ENCODE measurements around the gene HRK. TPM values are rescaled to one million over a fixed set of nuclear protein-coding genes. Genes with fewer than 3 reads are reported as not detected.

Gene HRK
- total RNA-seq, 2 experiments from 2014 or later = not detected

DNA sequence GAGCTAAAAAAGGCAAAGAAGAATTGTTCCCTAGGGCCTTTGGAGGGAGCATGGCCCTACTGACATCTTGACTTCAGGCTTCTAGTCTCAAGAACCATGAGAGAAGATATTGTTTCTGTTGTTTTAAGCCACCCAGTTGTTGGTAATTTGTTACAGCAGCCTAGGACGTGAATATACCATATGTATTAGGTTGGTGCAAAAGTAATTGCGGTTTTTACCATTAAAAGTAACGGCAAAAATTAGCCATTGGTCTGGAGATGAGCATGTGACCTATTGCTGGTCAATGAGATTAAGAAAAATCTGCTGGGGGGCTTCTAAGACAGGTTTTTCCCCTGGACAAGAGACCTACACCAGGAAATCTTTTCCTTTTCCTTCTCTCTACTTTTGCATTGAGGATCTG, 9.8 kb upstream of the HRK start:
- Mint-ChIP-seq H3K27me3 (peaks cover 39% of the 10 kb centered on the region), H3K4me3 (no peak overlapping the region), H3K36me3 (no peaks in the 10 kb centered on the region), H3K4me1 (no peaks in the 10 kb centered on the region), H3K27ac (no peak overlapping the region), H3K9me3 (ENCODE audit: low read depth) (no peaks in the 10 kb centered on the region)
- CTCF ChIA-PET = no interaction called here
- DNase-seq = no peak
- ATAC-seq = no peak

DNA sequence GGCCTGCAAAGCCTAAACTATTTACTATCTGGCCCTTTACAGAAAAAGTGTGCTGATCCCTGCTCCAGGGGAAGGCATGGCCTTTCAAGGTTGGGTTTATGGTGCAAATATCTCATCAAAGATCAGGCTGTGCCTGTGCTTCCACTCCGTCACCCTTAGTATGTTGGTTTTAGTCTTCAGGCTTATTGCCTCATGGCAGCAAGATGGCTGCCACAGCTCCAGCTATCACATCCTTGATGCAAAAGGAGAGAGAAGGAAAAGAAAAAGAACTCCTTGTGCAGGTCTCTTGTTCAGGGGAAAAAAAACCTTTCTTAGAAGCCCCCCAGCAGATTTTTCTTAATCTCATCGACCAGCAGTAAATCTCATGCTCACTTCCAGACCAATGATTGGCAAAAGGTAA, 9.1 kb upstream of the HRK start:
- no peak overlapping the region for H3K27ac Mint-ChIP-seq
- H3K27me3 Mint-ChIP-seq = peaks cover 36% of the 10 kb centered on the region
- H3K9me3 Mint-ChIP-seq (ENCODE audit: low read depth) = no peaks in the 10 kb centered on the region
- no peak for DNase-seq
- CTCF ChIA-PET = no interaction called here
- H3K4me3 Mint-ChIP-seq = no peak overlapping the region
- H3K36me3 Mint-ChIP-seq = no peaks in the 10 kb centered on the region
- ATAC-seq = no peak
- no peaks in the 10 kb centered on the region for H3K4me1 Mint-ChIP-seq

DNA sequence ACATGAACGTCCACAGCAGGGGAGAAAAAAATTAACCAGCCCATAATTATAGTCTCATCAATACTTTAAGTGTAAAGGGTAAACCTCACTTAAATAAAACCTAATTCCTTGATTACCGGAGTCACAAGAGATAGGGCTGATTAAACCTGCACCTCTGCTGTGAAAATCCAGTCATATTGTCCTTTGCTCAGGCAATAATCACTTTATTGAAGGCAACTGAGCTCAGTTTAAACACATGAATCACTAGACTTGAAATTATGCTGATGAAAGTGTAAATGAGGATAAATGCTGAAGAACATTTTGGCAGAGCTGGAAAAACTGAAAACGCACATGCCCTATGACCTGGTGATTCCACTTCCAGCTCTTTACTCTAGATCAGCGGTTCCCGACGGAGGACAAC, 6.7 kb upstream of the HRK start:
- no peak for ATAC-seq
- Mint-ChIP-seq H3K4me1 (no peaks in the 10 kb centered on the region), H3K27me3 (peaks cover 49% of the 10 kb centered on the region), H3K27ac (no peak overlapping the region), H3K36me3 (no peaks in the 10 kb centered on the region), H3K4me3 (no peak overlapping the region), H3K9me3 (ENCODE audit: low read depth) (no peaks in the 10 kb centered on the region)
- no peak for DNase-seq
- CTCF ChIA-PET = no interaction called here

DNA sequence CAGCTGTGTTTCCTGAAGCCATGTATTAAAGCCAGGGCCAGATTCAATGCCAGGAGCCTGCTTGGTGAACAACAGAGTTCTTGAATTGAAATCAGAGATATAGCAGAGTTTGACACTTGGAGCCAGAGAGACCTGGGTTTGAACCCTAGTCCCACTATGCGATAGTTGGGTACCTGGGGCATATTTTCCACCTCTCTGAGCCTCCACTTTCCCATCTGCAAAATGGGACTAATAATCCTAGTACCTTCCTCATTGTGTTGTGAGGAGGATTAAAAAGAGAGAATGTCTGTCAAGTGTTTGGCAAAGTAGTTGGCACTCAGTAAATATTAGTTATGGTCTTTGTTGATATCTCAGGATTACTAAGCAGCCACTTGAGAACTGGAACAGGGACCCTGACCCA, 6.0 kb upstream of the HRK start:
- Mint-ChIP-seq H3K36me3 (no peaks in the 10 kb centered on the region), H3K9me3 (ENCODE audit: low read depth) (no peaks in the 10 kb centered on the region), H3K27ac (no peak overlapping the region), H3K4me3 (no peak overlapping the region), H3K27me3 (peaks cover 51% of the 10 kb centered on the region), H3K4me1 (peaks cover 2% of the 10 kb centered on the region)
- CTCF ChIA-PET = interaction anchor here (0.9 kb wide), 1 partner anchor 10 kb away, joined by 3 read pairs; no protein-coding TSS in a partner anchor
- DNase-seq = no peak
- no peak for ATAC-seq

DNA sequence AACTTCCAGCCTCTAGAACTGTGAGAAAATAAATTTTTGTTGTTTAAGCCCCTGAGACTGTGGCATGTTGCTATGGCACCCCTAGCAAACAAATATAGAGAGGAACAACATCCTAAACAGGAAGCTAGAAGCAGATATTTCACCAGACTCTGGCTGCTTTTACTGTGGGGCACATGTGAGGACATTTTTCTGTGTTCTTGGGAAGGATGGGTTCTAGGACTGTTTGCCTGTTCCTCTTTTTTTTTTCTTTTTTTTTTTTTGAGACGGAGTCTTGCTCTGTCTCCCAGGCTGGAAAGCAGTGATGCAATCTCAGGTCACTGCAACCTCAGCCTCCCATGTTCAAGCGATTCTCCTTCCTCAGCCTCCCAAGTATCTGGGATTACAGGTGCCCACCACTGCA, 4.2 kb upstream of the HRK start:
- no peak overlapping the region for H3K27ac Mint-ChIP-seq
- H3K4me3 Mint-ChIP-seq = no peak overlapping the region
- no peaks in the 10 kb centered on the region for H3K36me3 Mint-ChIP-seq
- no peak for ATAC-seq
- H3K9me3 Mint-ChIP-seq (ENCODE audit: low read depth) = no peaks in the 10 kb centered on the region
- H3K4me1 Mint-ChIP-seq = peaks cover 10% of the 10 kb centered on the region
- H3K27me3 Mint-ChIP-seq = peaks cover 61% of the 10 kb centered on the region
- CTCF ChIA-PET = interaction anchor here (0.6 kb wide), 1 partner anchor 478 kb away, joined by 3 read pairs; no protein-coding TSS in a partner anchor
- DNase-seq = no peak

DNA sequence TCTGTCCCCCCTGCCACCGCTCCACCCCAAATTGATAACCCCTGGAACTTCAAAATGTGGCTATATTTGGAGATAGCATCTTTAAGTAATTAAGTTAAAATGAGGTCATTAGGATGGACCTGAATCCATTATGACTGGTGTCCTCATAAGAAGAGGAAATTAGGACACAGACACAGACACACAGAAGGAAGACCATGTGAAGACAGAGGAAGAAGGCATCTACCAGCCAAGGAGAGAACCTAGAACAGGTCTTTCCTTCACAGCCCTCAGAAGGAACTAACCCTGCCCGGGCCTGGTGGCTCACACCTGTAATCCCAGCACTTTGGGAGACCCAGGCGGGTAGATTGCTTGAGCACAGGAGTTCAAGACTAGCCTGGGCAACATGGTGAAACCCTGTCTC, 3.6 kb upstream of the HRK start:
- Mint-ChIP-seq H3K4me3 (no peak overlapping the region), H3K4me1 (peaks cover 16% of the 10 kb centered on the region), H3K9me3 (ENCODE audit: low read depth) (no peaks in the 10 kb centered on the region), H3K27ac (no peak overlapping the region), H3K27me3 (peaks cover 67% of the 10 kb centered on the region), H3K36me3 (no peaks in the 10 kb centered on the region)
- ATAC-seq (no peak), DNase-seq (no peak)
- CTCF ChIA-PET = interaction anchor here (0.6 kb wide), 1 partner anchor 478 kb away, joined by 3 read pairs; no protein-coding TSS in a partner anchor

DNA sequence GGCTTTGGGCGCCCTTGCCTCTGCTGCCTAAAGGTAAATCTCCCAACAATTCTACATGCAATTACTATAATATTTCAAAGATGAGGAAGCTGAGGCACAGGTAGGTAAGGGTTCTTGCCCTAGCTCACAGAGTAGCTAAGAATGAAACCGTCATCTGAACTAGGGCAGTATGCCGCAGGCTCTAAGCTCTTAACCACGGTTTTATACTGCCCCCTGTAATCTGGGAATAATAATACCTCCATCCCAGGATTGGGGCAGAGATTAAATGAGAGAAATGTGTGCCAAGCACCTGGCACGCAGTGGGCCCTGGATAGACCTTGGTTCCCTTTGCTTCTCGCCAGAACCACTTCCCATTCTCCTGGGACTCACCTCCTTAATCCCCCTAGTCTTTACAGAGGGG, 1.5 kb upstream of the HRK start:
- ATAC-seq (no peak), DNase-seq (no peak)
- Mint-ChIP-seq H3K27ac (no peak overlapping the region), H3K27me3 (peaks cover 72% of the 10 kb centered on the region), H3K9me3 (ENCODE audit: low read depth) (no peaks in the 10 kb centered on the region), H3K4me1 (peaks cover 28% of the 10 kb centered on the region), H3K36me3 (no peaks in the 10 kb centered on the region), H3K4me3 (no peak overlapping the region)
- CTCF ChIA-PET = interaction anchor here (1.0 to 1.3 kb wide), 2 partner anchors 34 to 179 kb away, joined by 3 to 7 read pairs; no protein-coding TSS in a partner anchor

DNA sequence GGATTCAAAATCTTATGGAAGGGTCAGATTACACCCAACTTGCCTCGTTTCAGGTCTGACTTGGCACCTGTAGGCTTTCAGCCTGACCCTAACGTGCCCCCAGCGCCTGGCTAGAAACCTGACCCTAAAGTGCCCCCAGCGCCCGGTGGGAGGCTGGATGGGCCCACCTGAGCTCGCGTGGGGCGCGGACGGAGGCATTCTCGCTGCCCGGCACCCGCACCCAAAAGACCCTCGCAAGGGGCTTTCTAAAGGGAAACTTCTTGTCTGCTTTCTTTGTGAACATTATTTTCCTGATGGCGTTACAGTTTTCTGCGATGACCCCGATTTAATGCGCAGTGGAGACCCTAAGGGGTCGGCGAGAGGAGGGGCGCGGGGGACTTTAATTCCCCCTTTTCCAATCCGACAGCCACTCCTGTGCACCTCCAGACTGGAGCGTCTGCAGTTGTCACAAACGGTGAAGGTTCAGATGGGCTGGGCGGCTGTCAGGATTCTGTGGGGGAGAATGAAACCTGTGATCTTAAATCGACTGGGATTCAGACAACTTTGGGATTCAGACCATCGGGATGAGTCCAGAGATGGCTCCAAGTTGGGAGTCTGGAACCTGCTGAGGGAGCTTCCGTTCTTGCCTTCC, 751 bp upstream of the HRK start:
- no peak for ATAC-seq
- no peak for DNase-seq
- H3K27me3 Mint-ChIP-seq = peaks cover 72% of the 10 kb centered on the region
- no peak overlapping the region for H3K27ac Mint-ChIP-seq
- H3K4me3 Mint-ChIP-seq = no peak overlapping the region
- H3K36me3 Mint-ChIP-seq = no peaks in the 10 kb centered on the region
- CTCF ChIA-PET = interaction anchor here (1.0 to 1.5 kb wide), 3 partner anchors 35 to 237 kb away, joined by 3 to 7 read pairs (median 3); no protein-coding TSS in a partner anchor
- H3K9me3 Mint-ChIP-seq (ENCODE audit: low read depth) = no peaks in the 10 kb centered on the region
- H3K4me1 Mint-ChIP-seq = peaks cover 28% of the 10 kb centered on the region

DNA sequence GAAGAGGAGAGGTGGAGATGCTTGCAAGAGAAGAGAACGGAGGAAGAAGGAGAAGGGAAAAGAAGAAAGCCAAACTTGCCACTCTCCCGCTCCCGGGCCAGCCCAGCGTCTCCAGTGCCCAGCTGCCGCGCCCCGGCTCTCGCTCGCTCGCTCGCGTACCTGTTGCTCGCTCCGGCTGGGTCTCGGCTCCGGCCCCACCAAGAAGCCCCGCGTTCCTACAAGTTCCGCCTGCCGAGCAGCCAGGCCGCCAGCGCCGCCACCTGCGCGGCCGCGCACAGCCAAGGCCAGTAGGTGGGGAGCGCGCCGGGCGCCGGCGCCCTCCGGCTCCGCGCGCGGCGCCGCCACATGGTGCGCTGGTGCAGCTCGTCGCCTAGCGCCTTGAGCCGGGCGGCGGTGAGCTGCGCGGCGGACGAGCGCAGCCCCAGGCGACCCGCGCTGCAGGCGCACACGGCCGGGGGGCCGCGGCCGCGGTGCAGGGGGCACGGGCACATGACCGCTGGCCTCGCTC, 370 bp downstream of the HRK start:
- CTCF ChIA-PET = interaction anchor here (1.5 kb wide), 1 partner anchor 238 kb away, joined by 3 read pairs; no protein-coding TSS in a partner anchor
- no peaks in the 10 kb centered on the region for H3K9me3 Mint-ChIP-seq (ENCODE audit: low read depth)
- DNase-seq (peak; percentile 54), ATAC-seq (peak; percentile 82)
- peaks cover 79% of the 10 kb centered on the region for H3K27me3 Mint-ChIP-seq
- H3K4me3 Mint-ChIP-seq = peak overlapping the region; percentile 60
- no peak overlapping the region for H3K27ac Mint-ChIP-seq
- H3K36me3 Mint-ChIP-seq = no peaks in the 10 kb centered on the region
- H3K4me1 Mint-ChIP-seq = peaks cover 28% of the 10 kb centered on the region

DNA sequence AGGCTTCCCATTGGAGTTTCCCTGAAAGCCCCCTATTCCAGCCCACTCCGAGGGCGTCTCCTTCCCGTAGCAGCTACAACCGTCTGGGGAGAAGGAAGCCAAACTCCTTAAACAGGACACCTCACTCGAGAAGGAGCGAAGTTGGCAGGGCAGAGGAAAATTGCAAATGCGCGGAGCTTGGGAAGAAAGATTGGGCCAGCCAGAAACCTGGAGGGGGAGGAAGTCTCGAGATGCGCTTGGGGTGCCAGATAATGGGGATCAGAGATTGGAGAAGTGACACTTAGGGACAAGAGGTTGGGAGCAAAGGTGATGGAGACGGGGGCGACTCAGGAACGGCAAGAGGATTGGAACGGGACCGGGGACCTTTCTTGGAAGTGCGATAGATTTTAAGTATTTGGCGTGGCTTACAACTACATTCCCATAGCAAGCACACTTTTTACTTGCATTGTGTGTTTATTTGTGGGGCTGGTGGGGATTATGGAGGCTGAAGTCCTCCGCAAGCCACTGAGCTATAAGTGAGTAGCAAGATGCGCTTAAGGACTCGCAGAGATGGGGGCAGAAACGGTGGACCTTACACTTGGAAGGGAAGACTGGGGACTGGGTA, 926 bp downstream of the HRK start:
- CTCF ChIA-PET = interaction anchor here (1.5 kb wide), 1 partner anchor 239 kb away, joined by 3 read pairs; no protein-coding TSS in a partner anchor
- Mint-ChIP-seq H3K9me3 (ENCODE audit: low read depth) (no peaks in the 10 kb centered on the region), H3K27me3 (peaks cover 83% of the 10 kb centered on the region), H3K27ac (no peak overlapping the region), H3K4me3 (peak overlapping the region; percentile 60), H3K36me3 (no peaks in the 10 kb centered on the region), H3K4me1 (peaks cover 28% of the 10 kb centered on the region)
- ATAC-seq = no peak
- no peak for DNase-seq

DNA sequence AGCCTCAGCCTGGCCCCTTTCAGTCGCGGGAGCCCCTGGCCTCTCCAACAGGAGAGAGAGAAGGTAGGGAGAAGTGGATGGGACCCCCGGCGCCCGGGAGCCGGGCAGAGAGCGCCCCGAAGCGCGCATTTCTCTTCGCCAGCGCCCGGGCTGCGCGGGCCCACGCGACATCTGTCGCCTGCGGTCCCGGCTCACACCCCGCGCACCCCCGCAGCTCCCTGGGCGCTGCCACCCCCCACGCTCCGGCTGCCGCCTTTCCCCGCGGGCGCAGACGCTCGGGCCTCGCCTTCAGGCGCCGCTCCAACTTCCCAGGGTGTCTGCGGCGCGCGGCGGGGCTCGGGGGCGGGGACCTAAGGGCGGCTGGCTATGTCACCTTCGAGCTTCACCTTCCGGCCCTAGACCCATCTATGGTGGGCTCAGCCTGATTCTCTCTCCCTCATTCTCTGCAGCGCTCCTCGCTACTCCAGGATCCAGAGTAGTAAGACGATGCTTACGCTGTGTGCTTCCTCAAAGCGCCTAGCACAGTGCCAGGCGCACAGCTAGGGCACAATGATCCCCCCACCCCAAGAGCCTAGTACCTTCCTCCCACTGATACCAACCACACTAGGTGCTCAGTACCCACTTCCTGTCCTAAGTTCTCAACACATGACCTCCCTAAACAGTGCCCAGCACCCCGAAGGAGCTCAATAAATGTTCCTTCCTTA, 1.6 kb downstream of the HRK start:
- Mint-ChIP-seq H3K36me3 (no peaks in the 10 kb centered on the region), H3K4me3 (peak overlapping the region; percentile 52), H3K4me1 (peaks cover 28% of the 10 kb centered on the region), H3K9me3 (ENCODE audit: low read depth) (no peaks in the 10 kb centered on the region), H3K27me3 (peaks cover 82% of the 10 kb centered on the region), H3K27ac (no peak overlapping the region)
- no peak for DNase-seq
- peak; percentile 25 for ATAC-seq
- CTCF ChIA-PET = no interaction called here

DNA sequence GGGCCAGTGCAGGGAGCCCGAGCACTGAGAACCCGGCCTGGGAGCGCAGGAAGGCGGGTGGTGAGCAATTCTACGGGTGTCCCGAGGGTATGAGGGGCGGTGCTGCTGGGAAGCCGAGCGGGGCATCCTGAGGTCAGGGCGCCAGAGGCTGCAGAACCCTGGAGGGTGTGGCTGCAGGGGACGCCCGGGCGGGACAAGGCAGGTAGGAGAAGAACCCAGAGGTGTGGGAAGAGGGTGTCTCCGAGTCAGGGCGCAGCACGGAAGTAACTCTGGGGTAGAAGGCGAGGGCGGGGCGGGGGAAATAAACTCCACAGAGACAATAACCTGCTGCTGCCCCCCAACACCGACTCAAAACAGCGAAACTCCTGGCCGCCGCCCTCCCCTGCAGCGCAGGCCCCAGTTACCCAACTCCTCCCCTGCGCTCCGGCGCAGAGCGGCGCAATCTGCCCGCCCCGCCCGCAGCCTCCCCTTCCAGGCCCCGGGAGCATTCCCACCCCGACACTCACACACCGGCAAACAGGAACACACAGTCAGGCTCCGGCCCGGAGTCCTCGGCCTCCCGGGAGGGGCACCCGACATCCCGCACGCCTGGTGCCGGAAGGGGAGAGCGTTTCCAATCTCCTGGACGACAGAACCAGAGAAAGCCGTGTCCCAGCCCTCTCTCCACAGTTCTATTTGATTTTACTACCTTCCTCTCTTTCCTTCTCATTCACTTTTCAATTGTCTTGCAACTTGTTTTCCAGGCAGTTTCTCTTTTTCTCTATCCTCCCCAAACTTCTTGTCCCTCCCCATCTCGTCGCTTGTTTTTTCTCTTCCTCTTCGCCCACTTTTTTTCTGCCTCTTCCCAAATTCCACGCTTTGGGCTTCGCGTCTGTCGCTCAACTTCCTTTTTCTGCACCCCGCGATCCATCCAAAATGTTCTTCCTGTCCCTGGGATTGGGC, 2.4 kb downstream of the HRK start:
- peaks cover 83% of the 10 kb centered on the region for H3K27me3 Mint-ChIP-seq
- DNase-seq (no peak), ATAC-seq (no peak)
- CTCF ChIA-PET = no interaction called here
- no peaks in the 10 kb centered on the region for H3K9me3 Mint-ChIP-seq (ENCODE audit: low read depth)
- H3K36me3 Mint-ChIP-seq = no peaks in the 10 kb centered on the region
- H3K27ac Mint-ChIP-seq = no peak overlapping the region
- peak overlapping the region; percentile 52 for H3K4me3 Mint-ChIP-seq
- peaks cover 28% of the 10 kb centered on the region for H3K4me1 Mint-ChIP-seq

Measured in activated CD8-positive, alpha-beta memory T cell treated with anti-CD3 and anti-CD28 coated beads, Interleukin-2, amount 10 ng/mL, durations not matched to agents 7 days and 5 days (primary cell).